ENCODE data around the gene GULP1. TPM values are rescaled to one million over a fixed set of nuclear protein-coding genes. Genes with fewer than 3 reads are reported as not detected.

Gene GULP1
- total and polyA plus RNA-seq, 2 experiments from 2014 or later: 94.6 to 181 TPM

GRCh38 chr2:188309364-188309763 is 17.7 kb downstream of the GULP1 start:
- no peak overlapping the region for H3K4me2 ChIP-seq
- Mint-ChIP-seq H3K4me1 (peaks cover 55% of the 10 kb centered on the region), H3K9me3 (peaks cover 17% of the 10 kb centered on the region), H3K36me3 (ENCODE audit: low read depth) (peaks cover 51% of the 10 kb centered on the region), H3K27ac (no peak overlapping the region), H3K4me3 (no peak overlapping the region), H3K27me3 (ENCODE audit: insufficient read depth, low read depth, poor library complexity) (peaks cover 9% of the 10 kb centered on the region)
- H3K79me2 ChIP-seq (replicated peaks; ENCODE audit: insufficient read depth): peaks cover 100% of the 10 kb centered on the region
- H2AFZ ChIP-seq: no peak overlapping the region
- no peaks in the 10 kb centered on the region for H3K36me3 ChIP-seq (ENCODE audit: insufficient read depth)
- H3K27ac ChIP-seq (ENCODE audit: low read depth): no peak overlapping the region
- H4K20me1 ChIP-seq (replicated peaks; ENCODE audit: insufficient read depth): no peaks in the 10 kb centered on the region
- no peak for ATAC-seq
- TF ChIP-seq, protein P1, sequence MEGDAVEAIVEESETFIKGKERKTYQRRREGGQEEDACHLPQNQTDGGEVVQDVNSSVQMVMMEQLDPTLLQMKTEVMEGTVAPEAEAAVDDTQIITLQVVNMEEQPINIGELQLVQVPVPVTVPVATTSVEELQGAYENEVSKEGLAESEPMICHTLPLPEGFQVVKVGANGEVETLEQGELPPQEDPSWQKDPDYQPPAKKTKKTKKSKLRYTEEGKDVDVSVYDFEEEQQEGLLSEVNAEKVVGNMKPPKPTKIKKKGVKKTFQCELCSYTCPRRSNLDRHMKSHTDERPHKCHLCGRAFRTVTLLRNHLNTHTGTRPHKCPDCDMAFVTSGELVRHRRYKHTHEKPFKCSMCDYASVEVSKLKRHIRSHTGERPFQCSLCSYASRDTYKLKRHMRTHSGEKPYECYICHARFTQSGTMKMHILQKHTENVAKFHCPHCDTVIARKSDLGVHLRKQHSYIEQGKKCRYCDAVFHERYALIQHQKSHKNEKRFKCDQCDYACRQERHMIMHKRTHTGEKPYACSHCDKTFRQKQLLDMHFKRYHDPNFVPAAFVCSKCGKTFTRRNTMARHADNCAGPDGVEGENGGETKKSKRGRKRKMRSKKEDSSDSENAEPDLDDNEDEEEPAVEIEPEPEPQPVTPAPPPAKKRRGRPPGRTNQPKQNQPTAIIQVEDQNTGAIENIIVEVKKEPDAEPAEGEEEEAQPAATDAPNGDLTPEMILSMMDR (conservative IDR thresholded peaks at IDR 0.05; ENCODE audit: low read depth in 2 of 2): no peak
- no peak for TF ChIP-seq POLR2AphosphoS5 (IDR thresholded peaks at IDR 0.05; ENCODE audit: low read depth)
- TF ChIP-seq NANOG (IDR thresholded peaks at IDR 0.05; ENCODE audit: borderline replicate concordance): no peak
- no peak for TF ChIP-seq CREB1 (CRISPR knock-in tag; IDR thresholded peaks at IDR 0.05; ENCODE audit: low read depth)
- TF ChIP-seq ZNF462 (CRISPR knock-in tag; IDR thresholded peaks at IDR 0.05): no peak
- TF ChIP-seq STAT1 (IDR thresholded peaks at IDR 0.05; ENCODE audit: unreplicated experiment): no peak
- no peak for TF ChIP-seq JUNB (IDR thresholded peaks at IDR 0.05; ENCODE audit: unreplicated experiment)
- TF ChIP-seq EZH2 (IDR thresholded peaks at IDR 0.05; ENCODE audit: low read depth, unreplicated experiment): no peak
- no peak for TF ChIP-seq ETS1 (IDR thresholded peaks at IDR 0.05)
- no peak for TF ChIP-seq ZNF114 (CRISPR knock-in tag; IDR thresholded peaks at IDR 0.05)
- H3K9me2 ChIP-seq (ENCODE audit: insufficient read depth): no peaks in the 10 kb centered on the region
- H3K27me3 ChIP-seq (ENCODE audit: insufficient read depth): no peaks in the 10 kb centered on the region
- peaks cover 59% of the 10 kb centered on the region for H3K4me1 ChIP-seq (ENCODE audit: insufficient read depth)
- H3F3A ChIP-seq (replicated peaks; ENCODE audit: low read depth): no peaks in the 10 kb centered on the region
- DNase-seq (ENCODE audit: low spot score): no peak
- H3K4me3 ChIP-seq: no peak overlapping the region

Measured in GM23338 (cell line).